Dedifferentiated amniotic fluid mesenchymal stem cell (primary cell): Measurements from ENCODE around the gene ISG20.
A peak's percentile ranks its signal among the peaks of the same experiment; 100 is the strongest.
"Not testable (repeated sequence)": the region's sequence is repeated elsewhere in the genome, so short reads cannot be mapped to it uniquely, and the experiment has no call there.

Source experiments
- DNase-seq: peaks from one replicate; pipeline ENCODE4 v3.0.0-alpha.2; 2016; ENCODE audit errors: extremely low spot score

Gene ISG20

GRCh38 chr15:88618686-88619085 lies 20.1 kb upstream of the ISG20 start:
- DNase-seq = no peak

- no peak for DNase-seq
These were observed 19.0 kb upstream of the ISG20 start for GRCh38 chr15:88619796-88620195.

- peak; percentile 98 for DNase-seq
These were observed 17.6 kb upstream of the ISG20 start, which contains the start of gene AEN for GRCh38 chr15:88620995-88621772. Gene AEN (plus strand): TSS chr15:88621340. CDS start chr15:88626210, 4,870 bp downstream.

- no peak for DNase-seq
These were observed 16.8 kb upstream of the ISG20 start for GRCh38 chr15:88621789-88622604.

- no peak for DNase-seq
These were observed 16.2 kb upstream of the ISG20 start for GRCh38 chr15:88622605-88622975.

GRCh38 chr15:88623061-88623460 lies 15.8 kb upstream of the ISG20 start:
- DNase-seq = peak; percentile 46

GRCh38 chr15:88623632-88624031 lies 15.2 kb upstream of the ISG20 start:
- no peak for DNase-seq

- no peak for DNase-seq
These were observed 14.5 kb upstream of the ISG20 start for GRCh38 chr15:88624156-88624970.

- DNase-seq = no peak
These were observed 13.8 kb upstream of the ISG20 start for GRCh38 chr15:88624971-88625490.

GRCh38 chr15:88625943-88626741 lies 12.7 kb upstream of the ISG20 start:
- DNase-seq = no peak

- DNase-seq = no peak
These were observed 11.4 kb upstream of the ISG20 start for GRCh38 chr15:88627463-88627862.

- DNase-seq = no peak
These were observed 10.7 kb upstream of the ISG20 start for GRCh38 chr15:88628018-88628654.

- no peak for DNase-seq
These were observed 9.7 kb upstream of the ISG20 start for GRCh38 chr15:88629071-88629470.

- no peak for DNase-seq
These were observed 8.6 kb upstream of the ISG20 start for GRCh38 chr15:88630141-88630721.

GRCh38 chr15:88630798-88631463 lies 7.9 kb upstream of the ISG20 start:
- DNase-seq = no peak

- no peak for DNase-seq
These were observed 7.3 kb upstream of the ISG20 start for GRCh38 chr15:88631464-88632028.

- not testable (repeated sequence) for DNase-seq
These were observed 6.0 kb upstream of the ISG20 start for GRCh38 chr15:88632797-88633196.

GRCh38 chr15:88634449-88634848 lies 4.4 kb upstream of the ISG20 start:
- no peak for DNase-seq

GRCh38 chr15:88635318-88635717 lies 3.5 kb upstream of the ISG20 start:
- DNase-seq = no peak
